HL-60/S4 treated with phorbol 12-myristate 13-acetate at 8.2 ng/mL for 4 days and 3 days (cell line): ENCODE measurements around the gene TTLL8.

Experiments
- in situ Hi-C: fragments of 300-500 bp; cut with MboI; formaldehyde crosslinking; loops from 2 replicates; pipeline ENCODE4 v1.15.0; 2022; ENCODE audit warnings: low sequenced_read_pairs

TTLL8 gene

DNA sequence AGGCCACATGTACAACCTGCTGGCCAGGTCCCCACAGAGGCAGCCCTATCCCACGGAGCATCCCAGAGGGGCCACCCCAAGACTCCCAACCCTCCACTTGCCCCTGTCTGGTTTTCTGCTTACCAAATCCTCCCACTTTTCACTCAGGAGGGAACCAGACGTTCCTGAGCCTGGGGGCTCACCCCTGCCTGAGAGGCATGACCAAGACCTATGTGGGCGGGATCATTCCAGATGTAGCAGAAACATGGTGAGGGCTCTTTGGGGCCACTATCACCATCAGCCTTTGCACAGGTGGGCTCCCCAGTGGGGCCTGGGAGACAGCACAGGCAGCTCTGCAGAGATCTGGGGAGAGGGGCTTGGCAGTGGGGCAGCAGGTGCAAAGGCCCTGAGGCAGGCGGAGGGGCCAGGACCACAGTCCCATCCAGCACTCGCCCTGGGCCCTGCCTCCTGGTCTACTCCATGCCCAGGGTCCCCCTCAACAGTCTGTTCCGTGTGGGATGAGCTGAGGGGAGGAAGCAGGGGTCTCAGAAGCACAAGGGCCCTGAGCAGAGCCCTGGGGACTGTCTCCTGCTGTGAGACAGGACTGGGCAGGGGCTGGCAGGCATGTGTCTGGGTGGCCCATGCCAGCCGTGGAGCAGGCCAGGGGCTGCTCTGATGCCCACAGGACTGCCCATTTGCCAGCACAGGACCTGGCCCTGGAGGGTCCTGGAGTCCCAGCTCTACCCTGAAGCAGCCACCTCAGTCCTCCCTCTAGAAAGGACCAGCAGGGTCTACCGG, 88.2 kb downstream of the TTLL8 start:
- in situ Hi-C loops, result no loop called here

GRCh38 chr22:49968831-49969661, 89.1 kb downstream of the TTLL8 start:
- in situ Hi-C loops, result no loop called here
